ENCODE data around the gene DHRSX. TPM values are rescaled to one million over a fixed set of nuclear protein-coding genes. Genes with fewer than 3 reads are reported as not detected.

The DHRSX gene
- total and polyA plus RNA-seq, 9 of the 15 experiments (the other 6 are each of a cell fraction or from before 2014, with no cell fraction given): 0.59 to 11.0 (median 6.2) TPM

GRCh38 chrX:2502668-2503519 is 2.1 kb upstream of the DHRSX start (continued):
- TF ChIP-seq UBTF (IDR thresholded peaks at IDR 0.05; ENCODE audit: borderline replicate concordance in 1 of 2, low read depth in 2 of 2, low read length in 2 of 2): no peak
- no peak for TF ChIP-seq ZHX1 (conservative IDR thresholded peaks at IDR 0.05; ENCODE audit: low read length)
- no peak for TF ChIP-seq ZNF408 (CRISPR knock-in tag; IDR thresholded peaks at IDR 0.05; ENCODE audit: low read depth)
- TF ChIP-seq ZFP1 (CRISPR knock-in tag; IDR thresholded peaks at IDR 0.05): peak; percentile 76; the same call in 1 of the 2 replicates
- TF ChIP-seq ZBTB26 (CRISPR knock-in tag; IDR thresholded peaks at IDR 0.05): peak; percentile 84; the same call in 1 of the 2 replicates
- no peak for TF ChIP-seq ZBTB8A (IDR thresholded peaks at IDR 0.05; ENCODE audit: partially characterized antibody)
- TF ChIP-seq EWSR1 (IDR thresholded peaks at IDR 0.05; ENCODE audit: borderline replicate concordance, low read depth, partially characterized antibody): no peak
- peak; percentile 64; the same call in 1 of the 2 replicates for TF ChIP-seq ZNF444 (CRISPR knock-in tag; IDR thresholded peaks at IDR 0.05)
- TF ChIP-seq CTBP1 (IDR thresholded peaks at IDR 0.05; ENCODE audit: borderline replicate concordance): peak; percentile 60; the same call in 1 of the 2 replicates
- no peak for TF ChIP-seq TFAM (CRISPR knock-in tag; conservative IDR thresholded peaks at IDR 0.05)
- TF ChIP-seq ZNF696 (CRISPR knock-in tag; conservative IDR thresholded peaks at IDR 0.05): no peak
- no peak for TF ChIP-seq RFX5 (IDR thresholded peaks at IDR 0.05; ENCODE audit: low read depth, low read length)
- no peak for TF ChIP-seq RBBP5 (IDR thresholded peaks at IDR 0.05; ENCODE audit: borderline replicate concordance, insufficient read depth, low read length, poor library complexity, severe bottlenecking)
- TF ChIP-seq ZNF707 (CRISPR knock-in tag; conservative IDR thresholded peaks at IDR 0.05): peak; percentile 73; the same call in 1 of the 2 replicates
- peak; percentile 28; the same call in 1 of the 2 replicates for TF ChIP-seq RB1 (IDR thresholded peaks at IDR 0.05; ENCODE audit: low read depth)
- TF ChIP-seq NR3C1 (CRISPR knock-in tag; IDR thresholded peaks at IDR 0.05): no peak
- peak; percentile 75; the same call in 1 of the 2 replicates for TF ChIP-seq NCOA1 (IDR thresholded peaks at IDR 0.05; ENCODE audit: low read depth)
- TF ChIP-seq FOXA3 (CRISPR knock-in tag; conservative IDR thresholded peaks at IDR 0.05 in 1 of 2, IDR thresholded peaks at IDR 0.05 in 1 of 2): no peak
- no peak for TF ChIP-seq TCF7 (IDR thresholded peaks at IDR 0.05; ENCODE audit: borderline replicate concordance)
- no peak for TF ChIP-seq RNF2 (IDR thresholded peaks at IDR 0.05)
